ENCODE data around the gene TARBP1. TPM values are rescaled to one million over a fixed set of nuclear protein-coding genes. Genes with fewer than 3 reads are reported as not detected.
A peak's percentile ranks its signal among the peaks of the same experiment; 100 is the strongest.

Gene TARBP1
- total RNA-seq, 4 donors from 2014 or later: 13.8 to 23.0 (median 16.3) TPM

DNA sequence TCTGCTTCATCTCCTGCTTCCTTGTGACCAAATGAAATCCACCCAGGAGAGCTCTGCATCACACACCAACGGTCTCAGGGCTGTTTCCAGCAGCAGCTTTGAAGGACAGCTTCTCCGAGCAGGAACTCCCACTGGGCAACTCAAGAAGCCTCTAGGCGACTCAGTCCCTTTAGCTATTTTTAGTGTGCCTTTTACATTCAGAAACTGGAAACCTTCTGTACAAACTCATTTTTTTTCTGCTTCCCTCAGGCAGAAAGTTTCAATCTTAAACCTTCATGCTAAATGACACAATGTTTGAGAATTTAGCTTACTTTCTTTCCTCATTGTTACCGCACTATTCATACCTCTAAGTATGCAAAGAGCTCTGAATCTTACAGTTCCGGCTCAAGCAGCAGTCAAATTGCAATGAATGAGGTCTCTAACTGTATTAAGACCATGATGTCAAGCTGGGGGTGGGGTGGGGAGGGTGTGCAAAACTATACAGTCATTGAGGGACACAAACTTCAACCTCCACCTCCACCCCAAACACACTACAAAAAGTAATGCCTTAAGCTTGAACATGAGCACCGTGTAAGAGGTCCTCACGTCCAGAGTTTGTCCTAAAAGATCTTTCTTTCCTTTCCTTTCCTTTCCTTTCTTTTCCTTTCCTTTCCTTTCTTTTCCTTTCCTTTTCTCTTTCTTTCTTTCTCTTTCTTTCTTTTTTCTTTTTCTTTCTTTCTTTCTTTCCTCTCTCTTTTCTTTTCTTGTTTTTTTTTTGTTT lies 16.4 kb upstream of the TARBP1 start:
- WGBS, 2 donors: 56 to 63% methylated on average over 7 of the region's 7 CpGs
- peak in 1 of 2 donors; percentile 75 for DNase-seq (ENCODE audit: low spot score in 2 of 2)
- intact Hi-C loops (cut with DNase I; ENCODE audit: low total_unique reads): loop anchor here (5.0 to 10.0 kb wide), 2 partner anchors 239 to 587 kb away; no protein-coding TSS in a partner anchor
- TF ChIP-seq, protein P1, sequence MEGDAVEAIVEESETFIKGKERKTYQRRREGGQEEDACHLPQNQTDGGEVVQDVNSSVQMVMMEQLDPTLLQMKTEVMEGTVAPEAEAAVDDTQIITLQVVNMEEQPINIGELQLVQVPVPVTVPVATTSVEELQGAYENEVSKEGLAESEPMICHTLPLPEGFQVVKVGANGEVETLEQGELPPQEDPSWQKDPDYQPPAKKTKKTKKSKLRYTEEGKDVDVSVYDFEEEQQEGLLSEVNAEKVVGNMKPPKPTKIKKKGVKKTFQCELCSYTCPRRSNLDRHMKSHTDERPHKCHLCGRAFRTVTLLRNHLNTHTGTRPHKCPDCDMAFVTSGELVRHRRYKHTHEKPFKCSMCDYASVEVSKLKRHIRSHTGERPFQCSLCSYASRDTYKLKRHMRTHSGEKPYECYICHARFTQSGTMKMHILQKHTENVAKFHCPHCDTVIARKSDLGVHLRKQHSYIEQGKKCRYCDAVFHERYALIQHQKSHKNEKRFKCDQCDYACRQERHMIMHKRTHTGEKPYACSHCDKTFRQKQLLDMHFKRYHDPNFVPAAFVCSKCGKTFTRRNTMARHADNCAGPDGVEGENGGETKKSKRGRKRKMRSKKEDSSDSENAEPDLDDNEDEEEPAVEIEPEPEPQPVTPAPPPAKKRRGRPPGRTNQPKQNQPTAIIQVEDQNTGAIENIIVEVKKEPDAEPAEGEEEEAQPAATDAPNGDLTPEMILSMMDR (IDR thresholded peaks at IDR 0.05): no peak
- no peak for TF ChIP-seq POLR2A (IDR thresholded peaks at IDR 0.05)
- no peak overlapping the region for H3K4me3 ChIP-seq (ENCODE audit: low read depth, poor library complexity, severe bottlenecking)

DNA sequence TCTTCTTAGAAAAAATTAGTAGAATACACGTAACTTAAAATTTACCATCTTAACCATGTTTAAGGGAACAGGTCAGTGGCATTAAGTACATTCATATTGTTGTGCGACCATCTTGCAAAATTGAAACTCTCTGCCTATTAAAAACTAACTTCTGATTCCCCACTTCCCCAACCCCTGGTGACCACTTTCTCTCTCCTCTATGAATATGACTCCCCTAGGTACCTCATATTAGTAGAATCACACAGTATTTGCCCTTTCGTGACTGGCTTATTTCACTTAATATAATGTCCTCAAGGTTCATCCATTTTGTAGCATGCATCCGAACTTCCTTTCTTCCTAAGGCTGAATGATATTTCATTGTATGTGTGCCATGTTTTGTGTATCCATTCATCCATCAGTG lies 15.1 kb upstream of the TARBP1 start:
- no peak for DNase-seq (ENCODE audit: low spot score in 2 of 2)
- intact Hi-C loops (cut with DNase I; ENCODE audit: low total_unique reads): loop anchor here (10.0 kb wide), 1 partner anchor 241 kb away; no protein-coding TSS in a partner anchor
- 94% methylated on average over 4 of the region's 4 CpGs for WGBS, 2 donors
- TF ChIP-seq, protein P1 (IDR thresholded peaks at IDR 0.05): no peak
- no peak for TF ChIP-seq POLR2A (IDR thresholded peaks at IDR 0.05)
- H3K4me3 ChIP-seq (ENCODE audit: low read depth, poor library complexity, severe bottlenecking): no peak overlapping the region

DNA sequence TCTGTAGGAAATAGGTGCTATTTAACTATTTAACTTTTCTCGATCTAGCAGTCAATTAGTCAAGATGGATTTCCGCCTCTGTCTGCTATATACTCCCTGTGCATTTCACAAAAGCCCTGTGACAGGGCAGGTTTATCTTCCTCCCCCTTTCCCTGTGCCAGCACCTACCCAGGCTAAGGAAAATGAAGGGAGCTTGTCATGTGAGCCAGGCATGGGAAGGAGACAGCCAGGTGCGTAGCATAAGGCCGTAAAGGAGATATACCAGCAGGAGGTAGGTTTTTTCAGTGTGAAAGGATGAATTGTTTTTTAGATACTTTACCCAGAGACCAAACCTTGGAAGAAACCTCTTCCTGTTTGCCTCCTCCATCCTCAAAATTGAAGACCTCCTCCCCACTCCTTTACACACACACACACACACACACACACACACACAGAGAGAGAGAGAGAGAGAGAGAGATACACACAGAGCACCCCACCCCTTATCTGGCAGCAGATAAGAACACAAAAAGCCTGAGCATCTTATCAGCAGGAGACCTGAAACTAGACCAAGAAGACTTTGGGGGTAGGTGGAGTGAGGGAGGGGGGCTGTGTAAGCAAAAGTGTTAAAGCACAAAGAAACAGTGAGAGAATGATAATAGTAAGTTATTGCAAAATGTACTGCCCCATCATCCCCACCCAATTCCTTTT lies 12.0 kb upstream of the TARBP1 start:
- DNase-seq (ENCODE audit: low spot score in 2 of 2): no peak
- intact Hi-C loops (cut with DNase I; ENCODE audit: low total_unique reads): loop anchor here (10.0 kb wide), 1 partner anchor 244 kb away; no protein-coding TSS in a partner anchor
- no peak for TF ChIP-seq POLR2A (IDR thresholded peaks at IDR 0.05)
- TF ChIP-seq, protein P1 (IDR thresholded peaks at IDR 0.05): no peak
- no peak overlapping the region for H3K4me3 ChIP-seq (ENCODE audit: low read depth, poor library complexity, severe bottlenecking)
- 61 to 87% methylated on average over 4 of the region's 4 CpGs for WGBS, 2 donors

DNA sequence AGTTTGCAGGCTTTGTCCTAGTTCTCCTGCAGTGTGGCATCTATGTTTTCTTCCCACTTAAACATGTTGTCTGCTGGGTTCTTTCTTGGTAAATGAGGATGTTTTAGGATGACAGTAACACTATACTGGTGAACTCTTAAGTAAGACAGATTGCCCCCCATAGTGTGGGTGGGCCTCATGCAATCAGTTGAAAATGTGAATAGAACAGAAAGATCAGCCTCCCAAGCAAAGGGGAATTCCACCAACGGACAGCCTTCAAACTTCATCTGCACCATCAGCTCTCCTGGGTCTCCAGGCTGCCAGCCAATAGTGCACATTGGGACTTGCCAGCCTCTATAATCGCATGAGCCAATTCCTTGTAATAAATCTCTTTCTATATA lies 10.7 kb upstream of the TARBP1 start:
- H3K4me3 ChIP-seq (ENCODE audit: low read depth, poor library complexity, severe bottlenecking): no peak overlapping the region
- 41 to 55% methylated on average over 2 of the region's 2 CpGs for WGBS, 2 donors
- no peak for DNase-seq (ENCODE audit: low spot score in 2 of 2)
- TF ChIP-seq, protein P1 (IDR thresholded peaks at IDR 0.05): no peak
- TF ChIP-seq POLR2A (IDR thresholded peaks at IDR 0.05): no peak
- intact Hi-C loops (cut with DNase I; ENCODE audit: low total_unique reads): loop anchor here (5.0 to 10.0 kb wide), 3 partner anchors 245 to 925 kb away; no protein-coding TSS in a partner anchor

DNA sequence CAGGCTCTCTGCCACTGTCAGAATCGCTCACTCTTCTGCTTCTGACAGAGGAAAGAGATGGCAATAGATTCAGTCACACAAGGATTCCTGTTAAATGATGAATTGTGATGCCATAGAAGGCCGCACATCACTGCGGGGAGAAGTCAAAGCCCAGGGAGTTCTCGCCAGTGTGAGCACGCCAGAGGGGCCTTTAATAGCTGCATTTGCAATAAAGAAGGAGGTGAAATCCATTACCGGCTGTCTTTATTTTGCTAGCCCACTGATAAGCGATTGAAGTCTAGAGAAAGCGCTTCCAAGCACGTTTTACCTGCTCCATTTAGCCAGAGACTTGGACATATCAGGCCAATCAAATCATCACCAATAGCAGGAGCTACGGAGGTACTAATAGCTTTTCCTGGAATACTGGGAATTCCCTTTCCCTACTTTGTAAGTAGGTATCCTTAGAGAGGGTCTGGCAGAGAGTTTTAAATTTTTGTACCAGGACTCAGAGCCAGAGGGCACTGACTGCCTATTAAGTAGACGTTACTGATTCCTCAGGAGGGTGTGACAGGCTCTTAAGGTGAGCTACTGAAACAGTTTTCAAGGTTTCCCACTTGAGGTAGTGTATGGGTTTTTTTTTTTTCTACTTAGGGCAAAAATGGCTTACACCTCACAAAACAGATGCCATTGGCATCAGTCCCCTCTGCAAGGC lies 10.2 kb upstream of the TARBP1 start:
- no peak for DNase-seq (ENCODE audit: low spot score in 2 of 2)
- 78 to 79% methylated on average over 11 of the region's 11 CpGs for WGBS, 2 donors
- no peak for TF ChIP-seq POLR2A (IDR thresholded peaks at IDR 0.05)
- TF ChIP-seq, protein P1 (IDR thresholded peaks at IDR 0.05): no peak
- no peak overlapping the region for H3K4me3 ChIP-seq (ENCODE audit: low read depth, poor library complexity, severe bottlenecking)
- intact Hi-C loops (cut with DNase I; ENCODE audit: low total_unique reads): loop anchor here (5.0 to 10.0 kb wide), 2 partner anchors 598 to 926 kb away; no protein-coding TSS in a partner anchor
